ENCODE results near the gene TSKU.

DNA sequence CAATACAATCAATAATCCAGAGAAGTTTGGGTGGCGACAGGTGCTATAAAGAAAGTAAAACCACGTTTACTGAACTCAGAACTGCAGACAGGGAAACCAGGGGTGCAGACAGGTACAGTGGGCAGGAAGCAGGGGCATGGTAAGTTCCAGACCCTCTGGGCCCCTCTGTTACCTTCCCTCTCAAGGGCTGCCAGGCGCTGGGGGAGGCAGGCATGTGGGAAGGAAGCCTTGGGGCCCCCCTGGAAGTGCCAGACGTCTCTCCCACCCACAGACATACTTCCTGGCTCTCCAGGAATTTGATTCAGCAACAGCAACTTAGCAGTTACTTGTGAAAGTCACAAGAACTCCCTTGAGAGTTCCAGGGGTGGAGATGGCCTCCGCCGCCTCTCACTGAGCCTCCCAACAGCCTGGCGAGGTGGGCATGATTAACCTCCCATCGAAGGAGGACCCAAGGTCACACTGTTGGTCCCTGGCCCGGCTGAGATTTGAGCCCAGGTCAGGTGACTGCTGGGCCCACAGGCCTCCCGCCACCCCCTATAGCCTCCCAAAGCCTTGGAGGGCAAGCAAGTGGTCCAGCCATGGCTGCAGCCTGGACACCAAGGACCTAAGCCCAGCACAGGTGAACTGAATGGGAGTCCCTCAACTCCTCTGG is 14.1 kb upstream of the TSKU start:
- TF ChIP-seq EZH2 (IDR thresholded peaks at IDR 0.05; ENCODE audit: insufficient read depth, poor library complexity, severe bottlenecking) = no peak
- no peak for TF ChIP-seq EZH2phosphoT487 (IDR thresholded peaks at IDR 0.05; ENCODE audit: insufficient read depth, low read depth)
